GM19351 (cell line): ENCODE results near the gene ZNF516.

Experiments
- ATAC-seq: cut with Tn5 transposase; IDR thresholded peaks from one replicate; pipeline ENCODE4 v1.9.1; 2021; ENCODE audit warnings: mild to moderate bottlenecking, moderate library complexity; ENCODE audit not compliant: unreplicated experiment

ZNF516 gene

GRCh38 chr18:76457957-76458356 is 37.1 kb downstream of the ZNF516 start:
- ATAC-seq, result no peak

GRCh38 chr18:76457475-76457874 is 37.6 kb downstream of the ZNF516 start:
- no peak for ATAC-seq

GRCh38 chr18:76456823-76457222 is 38.2 kb downstream of the ZNF516 start:
- no peak for ATAC-seq

GRCh38 chr18:76456018-76456750 is 38.9 kb downstream of the ZNF516 start:
- no peak for ATAC-seq

GRCh38 chr18:76455003-76455676 is 39.9 kb downstream of the ZNF516 start:
- ATAC-seq, result no peak

GRCh38 chr18:76454418-76454817 is 40.6 kb downstream of the ZNF516 start:
- ATAC-seq, result no peak

GRCh38 chr18:76453932-76454331 is 41.1 kb downstream of the ZNF516 start:
- no peak for ATAC-seq

GRCh38 chr18:76453057-76453561 is 41.9 kb downstream of the ZNF516 start:
- ATAC-seq, result no peak

- no peak for ATAC-seq
Observed at GRCh38 chr18:76452357-76452756, 42.7 kb downstream of the ZNF516 start.

DNA sequence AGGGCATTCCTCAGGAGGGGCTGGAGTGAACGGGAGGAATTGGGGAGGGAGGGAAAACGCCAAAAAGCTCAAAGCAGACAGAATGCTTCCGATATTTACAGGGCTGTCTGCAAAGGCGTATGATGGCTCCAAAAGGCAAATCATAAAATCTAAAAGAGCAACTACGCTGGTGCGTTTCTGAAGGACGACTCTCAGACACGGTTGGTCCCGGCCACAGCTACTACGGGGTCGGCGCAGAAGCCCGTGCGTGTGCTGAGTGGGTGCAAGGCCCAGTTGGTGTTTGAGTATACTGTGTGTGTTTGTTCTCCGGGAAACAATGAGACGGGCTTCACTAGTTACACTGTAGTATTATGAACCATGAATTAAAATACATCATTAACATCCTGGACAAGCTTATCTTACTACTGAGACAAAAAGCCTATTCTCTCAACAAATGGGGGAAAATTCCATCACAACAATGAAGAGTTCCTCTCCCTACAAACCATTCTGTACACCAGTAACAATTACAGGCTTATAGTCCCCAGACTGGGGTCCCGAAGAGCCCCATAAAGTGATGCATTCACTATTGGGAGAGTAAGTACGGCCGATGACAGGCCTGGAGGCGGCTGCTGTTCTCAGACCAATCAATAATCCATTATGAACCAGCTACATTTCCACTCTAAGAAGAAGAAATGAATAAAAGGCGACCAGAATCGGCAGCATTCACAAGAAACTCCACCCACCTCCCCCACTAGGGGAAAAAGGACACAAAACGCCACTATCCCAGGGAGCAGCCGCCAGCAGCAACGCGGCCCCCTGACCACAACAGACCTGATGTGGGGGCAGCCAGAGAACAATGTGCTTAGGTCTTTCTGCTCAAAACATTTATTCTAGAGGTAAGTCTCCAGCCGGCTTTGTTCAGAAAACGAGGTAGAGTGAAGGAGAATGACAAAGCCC is 43.4 kb downstream of the ZNF516 start:
- peak; percentile 50 for ATAC-seq

- ATAC-seq, result peak; percentile 32
Observed at GRCh38 chr18:76450452-76451395, 44.3 kb downstream of the ZNF516 start.

DNA sequence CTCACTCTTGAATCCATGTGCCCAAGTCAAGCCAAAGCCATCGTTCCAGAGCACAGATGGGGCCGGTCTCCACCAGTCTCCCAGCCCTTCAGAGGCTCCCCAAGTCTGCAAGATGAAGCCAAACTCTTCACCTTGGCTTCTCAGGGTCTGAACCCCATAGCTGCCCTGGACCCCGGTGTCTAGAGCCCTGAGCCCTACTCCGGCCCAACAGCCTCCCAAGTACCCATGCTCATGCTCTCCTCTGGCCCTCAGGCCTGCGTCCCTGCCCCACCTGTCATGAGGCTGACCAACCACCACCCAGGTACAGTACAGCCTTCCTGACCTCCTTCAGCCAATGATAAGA is 46.0 kb downstream of the ZNF516 start:
- no peak for ATAC-seq

- ATAC-seq, result no peak
Observed at GRCh38 chr18:76448256-76449110, 46.6 kb downstream of the ZNF516 start.

- no peak for ATAC-seq
Observed at GRCh38 chr18:76447258-76447890, 47.7 kb downstream of the ZNF516 start.

DNA sequence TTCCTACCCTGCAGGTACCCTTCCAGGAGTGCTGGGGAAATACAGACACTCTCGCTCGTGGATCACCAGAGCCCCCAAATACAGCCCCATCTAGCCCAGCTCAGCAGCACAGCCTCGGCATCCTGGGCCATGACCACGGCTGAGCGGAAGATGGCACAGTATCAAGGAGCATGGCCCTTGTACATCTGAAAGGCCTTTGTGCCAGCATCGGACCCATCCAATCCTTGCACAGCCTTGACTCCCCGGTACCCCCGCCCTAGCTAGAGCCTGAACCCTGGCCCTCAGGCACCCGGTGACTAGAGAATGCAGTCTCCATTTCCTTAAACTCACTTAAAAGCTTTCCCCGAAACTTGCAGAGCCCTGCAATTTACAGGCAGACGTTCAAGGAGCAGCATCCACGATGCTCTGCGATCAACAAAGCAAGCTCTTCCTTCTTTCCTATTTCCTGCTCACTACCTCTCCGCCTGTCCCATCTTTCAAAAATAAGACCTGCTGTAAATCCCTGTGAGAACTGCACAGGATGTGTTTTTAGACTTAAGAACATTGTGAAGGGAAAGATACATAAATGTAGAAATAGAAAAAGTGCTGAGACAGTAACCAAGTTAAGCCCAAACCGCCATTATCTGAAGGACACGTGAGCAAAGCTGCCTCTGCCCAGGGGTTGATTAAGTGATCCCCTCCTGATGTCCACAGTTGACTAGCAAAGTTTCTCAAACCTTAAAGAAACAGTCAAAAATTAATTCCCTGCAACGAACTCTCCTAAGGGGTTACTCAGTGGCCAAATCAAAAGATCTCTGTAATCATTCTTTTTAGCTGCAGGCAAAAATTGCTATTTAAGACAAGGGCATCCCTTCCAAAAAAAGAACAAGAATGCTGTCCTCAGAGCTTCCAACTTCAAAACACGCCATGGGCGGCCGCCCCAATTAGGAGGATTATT is 48.5 kb downstream of the ZNF516 start:
- no peak for ATAC-seq

DNA sequence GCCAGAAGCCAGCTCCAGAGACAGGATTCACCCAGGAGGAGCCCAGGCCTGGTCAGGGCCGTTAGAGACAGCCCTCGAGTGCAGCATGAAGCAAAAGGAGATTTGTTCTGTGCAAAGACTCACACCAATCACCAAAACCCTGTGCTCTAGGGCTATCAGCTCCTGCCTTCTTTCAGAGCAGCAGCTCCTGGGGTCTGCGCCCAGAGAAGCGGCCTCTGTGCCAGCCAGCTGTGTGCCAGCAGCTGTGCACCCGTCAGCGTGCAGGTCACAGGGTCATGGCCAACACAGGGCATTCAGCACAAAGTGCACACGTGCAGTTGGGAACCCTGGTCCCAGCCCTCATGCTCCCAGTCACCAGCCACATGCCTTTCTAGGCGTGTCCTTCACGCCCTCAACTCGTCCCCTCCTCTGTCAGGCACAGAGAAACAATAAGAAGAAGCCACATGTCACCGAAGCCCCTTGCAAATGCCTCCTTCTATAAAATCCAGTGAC is 49.3 kb downstream of the ZNF516 start:
- no peak for ATAC-seq

DNA sequence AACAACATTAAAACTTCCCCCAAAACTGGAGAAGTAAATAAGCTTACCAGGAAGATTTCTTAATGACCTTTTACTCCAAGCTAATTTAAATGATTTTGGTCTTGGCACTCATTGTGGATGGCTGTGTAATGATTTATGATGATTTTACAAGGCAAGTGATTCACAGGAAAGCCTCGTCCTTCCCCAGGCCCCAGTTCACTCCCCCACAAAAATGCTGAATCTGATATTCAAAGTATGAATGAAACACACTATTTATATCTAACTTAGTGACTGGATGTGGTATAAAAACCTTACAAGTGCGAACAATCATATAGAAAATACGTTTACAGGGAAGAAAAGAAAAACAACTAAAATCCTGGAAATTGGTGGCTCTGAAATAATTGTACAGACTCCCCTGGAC is 49.8 kb downstream of the ZNF516 start:
- no peak for ATAC-seq
